ENCODE measurements around the gene FAT3.

DNA sequence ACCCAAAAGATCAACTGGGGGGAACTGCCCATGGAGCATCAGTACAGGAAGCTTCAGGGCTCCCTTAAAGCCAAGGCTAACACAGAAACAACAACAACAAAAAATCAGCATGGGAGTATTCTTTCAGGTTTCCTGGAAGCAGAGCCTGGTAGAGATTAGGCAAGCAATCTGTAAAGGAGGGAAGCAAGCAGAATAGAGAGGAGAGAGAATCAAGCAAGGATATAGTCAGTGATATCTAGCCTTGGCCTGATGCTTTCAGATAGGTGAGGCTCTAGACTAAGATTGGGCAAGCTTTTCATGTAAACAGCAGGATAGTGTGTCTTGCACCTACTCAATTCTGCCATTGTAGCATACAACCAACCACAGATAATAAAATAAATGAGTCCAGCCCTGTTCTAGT lies 44.4 kb upstream of the FAT3 start:
- TF ChIP-seq POLR2AphosphoS5 (IDR thresholded peaks at IDR 0.05; ENCODE audit: low read depth, low read length) (no peak), TAF1 (IDR thresholded peaks at IDR 0.05; ENCODE audit: borderline replicate concordance, insufficient read depth, low read length) (no peak), SIN3A (IDR thresholded peaks at IDR 0.05; ENCODE audit: borderline replicate concordance, insufficient read depth, low read length) (no peak)
- TF ChIP-seq, protein P1, sequence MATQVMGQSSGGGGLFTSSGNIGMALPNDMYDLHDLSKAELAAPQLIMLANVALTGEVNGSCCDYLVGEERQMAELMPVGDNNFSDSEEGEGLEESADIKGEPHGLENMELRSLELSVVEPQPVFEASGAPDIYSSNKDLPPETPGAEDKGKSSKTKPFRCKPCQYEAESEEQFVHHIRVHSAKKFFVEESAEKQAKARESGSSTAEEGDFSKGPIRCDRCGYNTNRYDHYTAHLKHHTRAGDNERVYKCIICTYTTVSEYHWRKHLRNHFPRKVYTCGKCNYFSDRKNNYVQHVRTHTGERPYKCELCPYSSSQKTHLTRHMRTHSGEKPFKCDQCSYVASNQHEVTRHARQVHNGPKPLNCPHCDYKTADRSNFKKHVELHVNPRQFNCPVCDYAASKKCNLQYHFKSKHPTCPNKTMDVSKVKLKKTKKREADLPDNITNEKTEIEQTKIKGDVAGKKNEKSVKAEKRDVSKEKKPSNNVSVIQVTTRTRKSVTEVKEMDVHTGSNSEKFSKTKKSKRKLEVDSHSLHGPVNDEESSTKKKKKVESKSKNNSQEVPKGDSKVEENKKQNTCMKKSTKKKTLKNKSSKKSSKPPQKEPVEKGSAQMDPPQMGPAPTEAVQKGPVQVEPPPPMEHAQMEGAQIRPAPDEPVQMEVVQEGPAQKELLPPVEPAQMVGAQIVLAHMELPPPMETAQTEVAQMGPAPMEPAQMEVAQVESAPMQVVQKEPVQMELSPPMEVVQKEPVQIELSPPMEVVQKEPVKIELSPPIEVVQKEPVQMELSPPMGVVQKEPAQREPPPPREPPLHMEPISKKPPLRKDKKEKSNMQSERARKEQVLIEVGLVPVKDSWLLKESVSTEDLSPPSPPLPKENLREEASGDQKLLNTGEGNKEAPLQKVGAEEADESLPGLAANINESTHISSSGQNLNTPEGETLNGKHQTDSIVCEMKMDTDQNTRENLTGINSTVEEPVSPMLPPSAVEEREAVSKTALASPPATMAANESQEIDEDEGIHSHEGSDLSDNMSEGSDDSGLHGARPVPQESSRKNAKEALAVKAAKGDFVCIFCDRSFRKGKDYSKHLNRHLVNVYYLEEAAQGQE (IDR thresholded peaks at IDR 0.05; ENCODE audit: insufficient read depth in 1 of 2, low read depth in 2 of 2, low read length in 2 of 2), result no peak

Measured in PFSK-1 (cell line).